Activated CD8-positive, alpha-beta memory T cell treated with anti-CD3 and anti-CD28 coated beads for 1 hour (primary cell): ENCODE measurements around the gene COIL.
A peak's percentile ranks its signal among the peaks of the same experiment; 100 is the strongest.
"Not testable (repeated sequence)": the region's sequence is repeated elsewhere in the genome, so short reads cannot be mapped to it uniquely, and the experiment has no call there.

Experiments
- DNase-seq, 2 donors: peaks; one replicate each; pipeline ENCODE4 v3.0.0-alpha.2; 2020; ENCODE audit warnings: low read depth in 1 of 2; ENCODE audit errors: extremely low read depth in 1 of 2

Gene COIL

GRCh38 chr17:56979091-56979480 lies 18.2 kb upstream of the COIL start:
- no peak for DNase-seq

GRCh38 chr17:56978441-56979090 lies 17.7 kb upstream of the COIL start:
- no peak for DNase-seq

- DNase-seq: peak; percentile 47 to 70
Measured at GRCh38 chr17:56977673-56978395, 17.0 kb upstream of the COIL start, which contains the start of gene SCPEP1. Gene SCPEP1, plus strand, starts transcription at chr17:56978131. Its CDS starts 29 bp downstream, at chr17:56978160.

- no peak for DNase-seq
Measured at GRCh38 chr17:56976941-56977608, 16.2 kb upstream of the COIL start.

- no peak for DNase-seq
Measured at GRCh38 chr17:56975656-56976055, 14.8 kb upstream of the COIL start.

- DNase-seq: no peak
Measured at GRCh38 chr17:56974055-56974454, 13.2 kb upstream of the COIL start.

GRCh38 chr17:56973520-56973919 lies 12.7 kb upstream of the COIL start:
- DNase-seq: no peak

- no peak for DNase-seq
Measured at GRCh38 chr17:56972111-56972730, 11.4 kb upstream of the COIL start.

- no peak for DNase-seq
Measured at GRCh38 chr17:56970974-56971373, 10.1 kb upstream of the COIL start.

GRCh38 chr17:56966338-56966737 lies 5.5 kb upstream of the COIL start:
- no peak for DNase-seq

GRCh38 chr17:56965681-56966080 lies 4.8 kb upstream of the COIL start:
- DNase-seq: not testable (repeated sequence)

- DNase-seq: not testable (repeated sequence)
Measured at GRCh38 chr17:56965241-56965640, 4.4 kb upstream of the COIL start.

- no peak for DNase-seq
Measured at GRCh38 chr17:56956992-56957391, 3.9 kb downstream of the COIL start.

GRCh38 chr17:56949595-56949994 lies 11.3 kb downstream of the COIL start:
- no peak for DNase-seq

- DNase-seq: no peak
Measured at GRCh38 chr17:56948491-56948890, 12.4 kb downstream of the COIL start.

- no peak for DNase-seq
Measured at GRCh38 chr17:56947741-56948140, 13.1 kb downstream of the COIL start.

GRCh38 chr17:56945938-56946505 lies 14.8 kb downstream of the COIL start:
- no peak for DNase-seq

GRCh38 chr17:56943505-56944125 lies 17.2 kb downstream of the COIL start:
- no peak for DNase-seq

GRCh38 chr17:56939869-56940484 lies 20.9 kb downstream of the COIL start:
- no peak for DNase-seq

- not testable (repeated sequence) for DNase-seq
Measured at GRCh38 chr17:56938206-56938605, 22.6 kb downstream of the COIL start.
